Measurements from ENCODE around the gene PDE4D. TPM values are rescaled to one million over a fixed set of nuclear protein-coding genes. Genes with fewer than 3 reads are reported as not detected.

Gene PDE4D
- total RNA-seq, 1 donor from 2014 or later: 2.3 TPM

- Histone ChIP-seq H3F3A (ENCODE audit: low read depth) (no peaks in the 10 kb centered on the region), H3K9me3 (ENCODE audit: low read depth) (no peaks in the 10 kb centered on the region), H3K4me2 (no peak overlapping the region), H3K4me3 (no peak overlapping the region), H3K27ac (no peak overlapping the region), H3K27me3 (no peaks in the 10 kb centered on the region), H3K9ac (no peak overlapping the region), H3K36me3 (no peaks in the 10 kb centered on the region), H3K79me2 (ENCODE audit: low read depth) (no peaks in the 10 kb centered on the region), H3K4me1 (peaks cover 7% of the 10 kb centered on the region), H4K20me1 (ENCODE audit: low read depth) (no peaks in the 10 kb centered on the region), H2AFZ (replicated peaks) (no peak overlapping the region)
- no peak overlapping the region for H3K4me3 Mint-ChIP-seq
- no peaks in the 10 kb centered on the region for H3K9me3 Mint-ChIP-seq
- H3K4me1 Mint-ChIP-seq: peaks cover 28% of the 10 kb centered on the region
- H3K27me3 Mint-ChIP-seq (ENCODE audit: insufficient read depth, low read depth): peaks cover 5% of the 10 kb centered on the region
- TF ChIP-seq EZH2 (IDR thresholded peaks at IDR 0.05) (no peak), CTCF (IDR thresholded peaks at IDR 0.05) (no peak), EZH2phosphoT487 (IDR thresholded peaks at IDR 0.05) (no peak)
- no peak overlapping the region for H3K27ac Mint-ChIP-seq
- no peak for DNase-seq (ENCODE audit: low spot score)
- H3K36me3 Mint-ChIP-seq: peaks cover 1% of the 10 kb centered on the region
Observed at GRCh38 chr5:59322894-59323293, 570.6 kb downstream of the PDE4D start.

GRCh38 chr5:59322058-59322457 lies 571.5 kb downstream of the PDE4D start:
- H3K4me1 Mint-ChIP-seq: peaks cover 37% of the 10 kb centered on the region
- no peak overlapping the region for H3K27ac Mint-ChIP-seq
- H3K4me3 ChIP-seq: no peak overlapping the region
- H3K36me3 Mint-ChIP-seq: peaks cover 1% of the 10 kb centered on the region
- H3K4me2 ChIP-seq: no peak overlapping the region
- no peak overlapping the region for H3K9ac ChIP-seq
- H3K36me3 ChIP-seq: no peaks in the 10 kb centered on the region
- H3K27me3 ChIP-seq: no peaks in the 10 kb centered on the region
- H2AFZ ChIP-seq (replicated peaks): no peak overlapping the region
- peaks cover 15% of the 10 kb centered on the region for H3K4me1 ChIP-seq
- H3K9me3 ChIP-seq (ENCODE audit: low read depth): no peaks in the 10 kb centered on the region
- no peaks in the 10 kb centered on the region for H3F3A ChIP-seq (ENCODE audit: low read depth)
- H3K4me3 Mint-ChIP-seq: no peak overlapping the region
- no peak for TF ChIP-seq CTCF (IDR thresholded peaks at IDR 0.05)
- no peak for TF ChIP-seq EZH2 (IDR thresholded peaks at IDR 0.05)
- no peak for TF ChIP-seq EZH2phosphoT487 (IDR thresholded peaks at IDR 0.05)
- H3K27me3 Mint-ChIP-seq (ENCODE audit: insufficient read depth, low read depth): peaks cover 3% of the 10 kb centered on the region
- DNase-seq (ENCODE audit: low spot score): no peak
- no peaks in the 10 kb centered on the region for H4K20me1 ChIP-seq (ENCODE audit: low read depth)
- no peaks in the 10 kb centered on the region for H3K9me3 Mint-ChIP-seq
- H3K79me2 ChIP-seq (ENCODE audit: low read depth): no peaks in the 10 kb centered on the region
- H3K27ac ChIP-seq: no peak overlapping the region

- peaks cover 19% of the 10 kb centered on the region for H3K4me1 ChIP-seq
- Mint-ChIP-seq H3K9me3 (no peaks in the 10 kb centered on the region), H3K4me1 (peaks cover 39% of the 10 kb centered on the region), H3K4me3 (no peak overlapping the region), H3K27ac (no peak overlapping the region), H3K27me3 (ENCODE audit: insufficient read depth, low read depth) (peaks cover 3% of the 10 kb centered on the region), H3K36me3 (peaks cover 1% of the 10 kb centered on the region)
- no peaks in the 10 kb centered on the region for H3K27me3 ChIP-seq
- no peaks in the 10 kb centered on the region for H3K36me3 ChIP-seq
- no peak overlapping the region for H3K9ac ChIP-seq
- no peak overlapping the region for H3K4me3 ChIP-seq
- TF ChIP-seq EZH2phosphoT487 (IDR thresholded peaks at IDR 0.05): no peak
- no peak for TF ChIP-seq CTCF (IDR thresholded peaks at IDR 0.05)
- no peak for TF ChIP-seq EZH2 (IDR thresholded peaks at IDR 0.05)
- no peaks in the 10 kb centered on the region for H4K20me1 ChIP-seq (ENCODE audit: low read depth)
- H2AFZ ChIP-seq (replicated peaks): no peak overlapping the region
- no peak overlapping the region for H3K4me2 ChIP-seq
- no peak for DNase-seq (ENCODE audit: low spot score)
- no peak overlapping the region for H3K27ac ChIP-seq
- H3K79me2 ChIP-seq (ENCODE audit: low read depth): no peaks in the 10 kb centered on the region
- no peaks in the 10 kb centered on the region for H3K9me3 ChIP-seq (ENCODE audit: low read depth)
- H3F3A ChIP-seq (ENCODE audit: low read depth): no peaks in the 10 kb centered on the region
Observed at GRCh38 chr5:59321642-59322041, 571.9 kb downstream of the PDE4D start.

All from neural progenitor cell (in vitro differentiated cells).